H1 (cell line): ENCODE data around the gene THAP9. TPM values are rescaled to one million over a fixed set of nuclear protein-coding genes. Genes with fewer than 3 reads are reported as not detected.

Experiments
- CTCF ChIA-PET: fragments of 300-600 bp; sonication (Branson Sonifier 250); formaldehyde crosslinking; loops from one replicate; lab custom pipeline; 2021; ENCODE audit not compliant: partially characterized antibody; lab: Charles Lee
- POLR2A ChIA-PET: fragments of 300-600 bp; sonication (Branson Sonifier 250); formaldehyde crosslinking; loops from one replicate; lab custom pipeline; 2021; ENCODE audit warnings: inconsistent platforms; ENCODE audit not compliant: partially characterized antibody; lab: Charles Lee
- DNase-seq, 2 experiments: peaks; one replicate each; pipeline versions ENCODE4 v3.0.0 to v3.0.0-alpha.2; 2010 to 2022; ENCODE audit warnings: low spot score in 2 of 2, low read depth in 1 of 2, mixed read lengths in 1 of 2
- FAIRE-seq: peaks from 2 replicates; lab custom pipeline; 2011; peaks lifted over from hg19 to GRCh38; lab: Jason Lieb, UNC
- H2AFZ ChIP-seq: 2 replicates; pipeline ENCODE4 v1.8.1; 2012; ENCODE audit warnings: low read length, inconsistent platforms
- H2AK5ac ChIP-seq: 2 replicates; pipeline ENCODE4 v1.6.1; 2013; ENCODE audit warnings: low read depth, low read length
- H2BK120ac ChIP-seq: replicated peaks from 2 replicates; pipeline ENCODE3; 2013; ENCODE audit warnings: low read depth, low read length, inconsistent platforms
- H2BK12ac ChIP-seq: 2 replicates; pipeline ENCODE4 v1.6.1; 2013; ENCODE audit warnings: low read depth, low read length
- H2BK15ac ChIP-seq: 2 replicates; pipeline ENCODE4 v1.6.1; 2013; ENCODE audit warnings: low read length
- H2BK20ac ChIP-seq: 2 replicates; pipeline ENCODE4 v1.6.1; 2013; ENCODE audit warnings: low read length
- H2BK5ac ChIP-seq: 2 replicates; pipeline ENCODE4 v1.6.1; 2013; ENCODE audit warnings: low read depth, low read length
- H3K14ac ChIP-seq: 2 replicates; pipeline ENCODE4 v1.6.1; 2013; ENCODE audit warnings: inconsistent platforms; ENCODE audit not compliant: insufficient read length
- H3K18ac ChIP-seq: 2 replicates; pipeline ENCODE4 v1.6.1; 2013; ENCODE audit warnings: low read length; ENCODE audit errors: extremely low read depth
- H3K23ac ChIP-seq: 2 replicates; pipeline ENCODE4 v1.6.1; 2013; ENCODE audit warnings: inconsistent platforms; ENCODE audit not compliant: insufficient read length
- H3K23me2 ChIP-seq: 2 replicates; pipeline ENCODE4 v1.6.1; 2013; ENCODE audit warnings: low read depth, low read length
- H3K27ac ChIP-seq: 2 replicates; pipeline ENCODE4 v1.6.1; 2011; ENCODE audit warnings: low read depth, low read length, inconsistent platforms
- H3K27me3 ChIP-seq, 4 experiments: replicated peaks in 1 of 4; 1 replicate in 1 of 4; 2 replicates in 3 of 4; pipeline versions ENCODE4 v1.6.1 to v1.8.1; 2011 to 2013; ENCODE audit warnings: low read length in 3 of 4, mild to moderate bottlenecking in 3 of 4, inconsistent platforms in 2 of 4, mixed read lengths in 2 of 4, moderate library complexity in 1 of 4; ENCODE audit not compliant: control insufficient read depth in 3 of 4, insufficient read depth in 3 of 4; ENCODE audit errors: extremely low read depth in 1 of 4
- H3K36me3 ChIP-seq, 4 experiments: 2 replicates each; pipeline versions ENCODE4 v1.6.1 to v1.8.1; 2011 to 2013; ENCODE audit warnings: mild to moderate bottlenecking in 4 of 4, low read length in 3 of 4, moderate library complexity in 2 of 4, control low read depth in 1 of 4, inconsistent platforms in 1 of 4; ENCODE audit not compliant: insufficient read depth in 4 of 4, control insufficient read depth in 2 of 4
- H3K4ac ChIP-seq: replicated peaks from 2 replicates; pipeline ENCODE3; 2013; ENCODE audit warnings: low read length, low read depth, mixed read lengths, inconsistent platforms; ENCODE audit not compliant: insufficient read length
- H3K4me1 ChIP-seq, 4 experiments: replicated peaks in 1 of 4; 1 replicate in 1 of 4; 2 replicates in 3 of 4; pipeline versions ENCODE4 v1.6.1 to v1.8.1; 2011 to 2013; ENCODE audit warnings: low read length in 3 of 4, inconsistent platforms in 2 of 4, mixed read lengths in 1 of 4; ENCODE audit not compliant: insufficient read depth in 4 of 4, control insufficient read depth in 3 of 4
- H3K4me2 ChIP-seq, 2 experiments: 2 replicates each; pipeline versions ENCODE4 v1.6.1 to v1.8.1; 2011 to 2013; ENCODE audit warnings: low read depth in 2 of 2, low read length in 2 of 2, control low read depth in 1 of 2, inconsistent platforms in 1 of 2, mild to moderate bottlenecking in 1 of 2; ENCODE audit not compliant: insufficient read depth in 1 of 2
- H3K4me3 ChIP-seq, 4 experiments: fragments of 200-600, 300-600 bp in 1 of 4; sonication (generic), shearing (Covaris generic), sonication (Bioruptor Twin) in 1 of 4; 2 replicates each; pipeline versions ENCODE4 v1.5.1 to v1.8.1; 2011 to 2016; ENCODE audit warnings: low read length in 4 of 4, low read depth in 3 of 4, control low read depth in 2 of 4, inconsistent platforms in 2 of 4, mild to moderate bottlenecking in 2 of 4, mixed read lengths in 1 of 4, moderate library complexity in 1 of 4; ENCODE audit not compliant: insufficient read depth in 2 of 4; ENCODE audit errors: extremely low read depth in 1 of 4
- H3K56ac ChIP-seq: replicated peaks from 2 replicates; pipeline ENCODE3; 2013; ENCODE audit warnings: low read depth, mild to moderate bottlenecking, mixed read lengths, low read length, inconsistent platforms; ENCODE audit not compliant: insufficient read length
- H3K79me1 ChIP-seq: 2 replicates; pipeline ENCODE4 v1.6.1; 2013; ENCODE audit warnings: low read depth, low read length, control low read depth
- H3K79me2 ChIP-seq, 2 experiments: 2 replicates each; pipeline versions ENCODE4 v1.6.1 to v1.8.1; 2012 to 2013; ENCODE audit warnings: low read length in 2 of 2, mild to moderate bottlenecking in 2 of 2, inconsistent platforms in 1 of 2; ENCODE audit not compliant: insufficient read depth in 2 of 2, control insufficient read depth in 1 of 2
- H3K9ac ChIP-seq, 4 experiments: replicated peaks in 1 of 4; 1 replicate in 1 of 4; 2 replicates in 3 of 4; pipeline versions ENCODE4 v1.6.1 to v1.8.1; 2011 to 2013; ENCODE audit warnings: low read depth in 3 of 4, low read length in 3 of 4, control low read depth in 2 of 4, mild to moderate bottlenecking in 2 of 4, moderate library complexity in 2 of 4, inconsistent platforms in 1 of 4; ENCODE audit errors: extremely low read depth in 1 of 4
- H3K9me3 ChIP-seq, 2 experiments: 2 replicates each; pipeline versions ENCODE4 v1.6.1 to v1.8.1; 2012 to 2013; ENCODE audit warnings: mild to moderate bottlenecking in 2 of 2, moderate library complexity in 2 of 2, control low read depth in 1 of 2, inconsistent platforms in 1 of 2, low read depth in 1 of 2, low read length in 1 of 2, mixed read lengths in 1 of 2; ENCODE audit not compliant: insufficient read depth in 2 of 2
- H4K20me1 ChIP-seq, 2 experiments: replicated peaks in 1 of 2; 2 replicates each; pipeline versions ENCODE3 to v1.8.1; 2011 to 2013; ENCODE audit warnings: inconsistent platforms in 2 of 2, low read length in 2 of 2, mild to moderate bottlenecking in 1 of 2; ENCODE audit not compliant: insufficient read depth in 2 of 2, control insufficient read depth in 1 of 2
- H4K5ac ChIP-seq: 2 replicates; pipeline ENCODE4 v1.6.1; 2013; ENCODE audit warnings: low read length, low read depth, mixed read lengths, inconsistent platforms; ENCODE audit not compliant: insufficient read length
- H4K8ac ChIP-seq: 2 replicates; pipeline ENCODE4 v1.8.0; 2013; ENCODE audit warnings: mild to moderate bottlenecking, moderate library complexity, low read length, inconsistent platforms; ENCODE audit not compliant: insufficient read depth; ENCODE audit errors: extremely low read depth
- H4K91ac ChIP-seq: replicated peaks from 2 replicates; pipeline ENCODE3; 2013; ENCODE audit warnings: low read length, mixed read lengths, inconsistent platforms; ENCODE audit not compliant: insufficient read length
- ASH2L ChIP-seq: fragments of 200-600, 300-600 bp; sonication (generic); IDR thresholded peaks from one replicate; pipeline ENCODE4 v1.7.1; 2017; ENCODE audit warnings: low read length
- BACH1 ChIP-seq: IDR thresholded peaks from 2 replicates; pipeline ENCODE4 v1.6.1; 2012; ENCODE audit warnings: low read length, improper control_type of control experiment
- CREB1 ChIP-seq: IDR thresholded peaks from 2 replicates; pipeline ENCODE4 v1.6.1; 2012; ENCODE audit warnings: inconsistent platforms
- EP300 ChIP-seq, 2 experiments: IDR thresholded peaks; 1 replicate in 1 of 2; 2 replicates in 1 of 2; pipeline ENCODE4 v1.6.1; 2011 to 2012; ENCODE audit warnings: low read depth in 2 of 2, low read length in 2 of 2, mild to moderate bottlenecking in 2 of 2, borderline replicate concordance in 1 of 2, inconsistent platforms in 1 of 2, moderate library complexity in 1 of 2
- FOSL1 ChIP-seq: IDR thresholded peaks from 2 replicates; pipeline ENCODE4 v1.6.1; 2011; ENCODE audit warnings: mild to moderate bottlenecking, low read depth, low read length, moderate library complexity; ENCODE audit not compliant: insufficient read depth
- GTF2F1 ChIP-seq: IDR thresholded peaks from 2 replicates; pipeline ENCODE4 v1.6.1; 2012; ENCODE audit warnings: low read depth, low read length, improper control_type of control experiment, borderline replicate concordance
- JUN ChIP-seq: IDR thresholded peaks from 2 replicates; pipeline ENCODE4 v1.6.1; 2011; ENCODE audit warnings: low read depth, mild to moderate bottlenecking, improper control_type of control experiment, low read length
- JUND ChIP-seq: IDR thresholded peaks from 2 replicates; pipeline ENCODE4 v1.6.1; 2011; ENCODE audit warnings: mild to moderate bottlenecking, improper control_type of control experiment, low read length
- NRF1 ChIP-seq: IDR thresholded peaks from 2 replicates; pipeline ENCODE4 v1.6.1; 2011; ENCODE audit warnings: mild to moderate bottlenecking, low read depth, low read length, improper control_type of control experiment
- SIX5 ChIP-seq: IDR thresholded peaks from 2 replicates; pipeline ENCODE4 v1.6.1; 2011; ENCODE audit warnings: mild to moderate bottlenecking, low read depth, low read length
- SP1 ChIP-seq: IDR thresholded peaks from 2 replicates; pipeline ENCODE4 v1.6.1; 2011; ENCODE audit warnings: low read depth, low read length
- TBP ChIP-seq: IDR thresholded peaks from 2 replicates; pipeline ENCODE4 v1.6.1; 2011; ENCODE audit warnings: low read depth, low read length, improper control_type of control experiment
- WGBS, 2 experiments: shearing (Covaris generic) in 1 of 2; methylation state at CpG; one replicate each; pipeline versions ENCODE4 v1.1.6 to v1.1.7; 2013 to 2015; ENCODE audit warnings: low lambda C conversion rate in 2 of 2, mixed read lengths in 2 of 2, inconsistent platforms in 1 of 2, low coverage in 1 of 2, missing lambda C conversion rate in 1 of 2; ENCODE audit not compliant: insufficient replicate concordance in 2 of 2, insufficient coverage in 1 of 2, insufficient read length in 1 of 2; ENCODE audit errors: extremely low coverage in 1 of 2, missing lambda C conversion rate in 1 of 2; 5-methylcytosine and 5-hydroxymethylcytosine counted together
- polyA plus RNA-seq, 7 experiments: library from polyadenylated mRNA; depleted of rRNA in 3 of 7; stranded (reverse) in 5 of 7; unstranded in 2 of 7; fragments of >200 nt in 5 of 7; fragments of 200-250 nt in 2 of 7; gene quantifications; 1 replicate in 5 of 7; 2 replicates in 1 of 7; 4 replicates in 1 of 7; pipeline versions ENCODE4 v1.2.1 to v1.2.3, GENCODE V29; 2011 to 2013; ENCODE audit warnings: missing spikeins in 2 of 7, mixed read lengths in 2 of 7
- total RNA-seq: library from RNA; stranded (reverse); fragmentation: NEBNext Ultra II Directional; extraction: Animal tissue kit (Norgen Biotek cat#: 25700); gene quantifications from 2 replicates; pipeline ENCODE4 v1.2.1, GENCODE V29; 2021
- TF ChIP-seq, protein P1 (sequence below), 3 experiments: IDR thresholded peaks; 1 replicate in 2 of 3; 2 replicates in 1 of 3; pipeline versions ENCODE4 v1.5.1 to v1.6.1; 2011; ENCODE audit warnings: low read length in 3 of 3, mild to moderate bottlenecking in 3 of 3, inconsistent platforms in 2 of 3, low read depth in 1 of 3, moderate library complexity in 1 of 3; ENCODE audit not compliant: insufficient read depth in 1 of 3; ENCODE audit errors: control extremely low read depth in 1 of 3

THAP9 gene
- total and polyA plus RNA-seq, 2 of the 8 experiments (the other 6 are each of a cell fraction or from before 2014, with no cell fraction given), result 6.1 to 13.2 TPM

DNA sequence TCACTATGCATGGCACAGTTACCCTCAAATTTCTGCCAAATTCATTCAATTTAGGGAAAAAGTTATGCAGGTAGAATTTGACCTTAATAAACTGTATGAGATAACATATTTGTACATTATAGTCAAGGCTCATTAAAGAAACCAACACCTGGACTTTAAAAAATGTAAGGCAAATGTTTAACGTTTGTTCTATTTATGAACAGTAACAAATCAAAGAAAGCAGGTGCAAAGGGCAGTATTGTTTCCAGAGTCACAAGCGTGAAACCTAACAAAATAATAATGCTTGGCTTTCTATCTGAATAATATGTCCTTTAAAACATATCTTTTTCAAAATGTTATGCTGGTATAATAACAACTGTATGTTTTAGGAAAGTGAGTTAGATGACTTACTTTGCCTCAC lies 68.9 kb downstream of the THAP9 start:
- H4K5ac ChIP-seq, result no peak overlapping the region
- no peak overlapping the region for H4K8ac ChIP-seq
- H3K23me2 ChIP-seq, result no peaks in the 10 kb centered on the region
- H3K18ac ChIP-seq, result no peak overlapping the region
- ChIA-PET POLR2A (no interaction called here), CTCF (no interaction called here)
- peaks cover 0 to 4% (median 0%) of the 10 kb centered on the region in 4 experiments; a peak in 2 of 8 replicates for H3K36me3 ChIP-seq
- no peak overlapping the region for H3K14ac ChIP-seq
- H2BK20ac ChIP-seq, result no peak overlapping the region
- no peak overlapping the region for H3K56ac ChIP-seq
- no peak overlapping the region for H2BK12ac ChIP-seq
- no peak overlapping the region for H3K23ac ChIP-seq
- no peak overlapping the region for H4K91ac ChIP-seq
- DNase-seq (no peak), FAIRE-seq (no peak)
- 83% methylated on average over 2 of the region's 2 CpGs; no CpG with 5 or more reads in 1 of the 2 experiments for WGBS, 2 experiments
- no peak overlapping the region for H2BK120ac ChIP-seq
- H2AK5ac ChIP-seq, result no peak overlapping the region
- H3K4me1 ChIP-seq, result no peaks in the 10 kb centered on the region
- no peak overlapping the region for H3K4me2 ChIP-seq
- no peaks in the 10 kb centered on the region for H3K27me3 ChIP-seq
- no peaks in the 10 kb centered on the region for H3K9me3 ChIP-seq
- no peak overlapping the region for H3K4me3 ChIP-seq
- no peaks in the 10 kb centered on the region for H3K79me2 ChIP-seq
- H3K27ac ChIP-seq, result no peak overlapping the region
- H4K20me1 ChIP-seq, result no peaks in the 10 kb centered on the region
- H2AFZ ChIP-seq, result no peak overlapping the region
- no peak overlapping the region for H2BK5ac ChIP-seq
- H3K4ac ChIP-seq, result no peak overlapping the region
- no peaks in the 10 kb centered on the region for H3K79me1 ChIP-seq
- no peak overlapping the region for H3K9ac ChIP-seq
- no peak overlapping the region for H2BK15ac ChIP-seq
- TF ChIP-seq JUN (no peak), SIX5 (no peak), GTF2F1 (no peak), BACH1 (no peak), CREB1 (no peak), ASH2L (no peak), EP300 (IDR thresholded peaks at IDR 0.05; ENCODE audit: borderline replicate concordance in 1 of 2, low read depth in 2 of 2, low read length in 2 of 2) (no peak), TBP (no peak), NRF1 (no peak), SP1 (no peak), FOSL1 (no peak), JUND (no peak)
- TF ChIP-seq, protein P1, sequence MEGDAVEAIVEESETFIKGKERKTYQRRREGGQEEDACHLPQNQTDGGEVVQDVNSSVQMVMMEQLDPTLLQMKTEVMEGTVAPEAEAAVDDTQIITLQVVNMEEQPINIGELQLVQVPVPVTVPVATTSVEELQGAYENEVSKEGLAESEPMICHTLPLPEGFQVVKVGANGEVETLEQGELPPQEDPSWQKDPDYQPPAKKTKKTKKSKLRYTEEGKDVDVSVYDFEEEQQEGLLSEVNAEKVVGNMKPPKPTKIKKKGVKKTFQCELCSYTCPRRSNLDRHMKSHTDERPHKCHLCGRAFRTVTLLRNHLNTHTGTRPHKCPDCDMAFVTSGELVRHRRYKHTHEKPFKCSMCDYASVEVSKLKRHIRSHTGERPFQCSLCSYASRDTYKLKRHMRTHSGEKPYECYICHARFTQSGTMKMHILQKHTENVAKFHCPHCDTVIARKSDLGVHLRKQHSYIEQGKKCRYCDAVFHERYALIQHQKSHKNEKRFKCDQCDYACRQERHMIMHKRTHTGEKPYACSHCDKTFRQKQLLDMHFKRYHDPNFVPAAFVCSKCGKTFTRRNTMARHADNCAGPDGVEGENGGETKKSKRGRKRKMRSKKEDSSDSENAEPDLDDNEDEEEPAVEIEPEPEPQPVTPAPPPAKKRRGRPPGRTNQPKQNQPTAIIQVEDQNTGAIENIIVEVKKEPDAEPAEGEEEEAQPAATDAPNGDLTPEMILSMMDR (IDR thresholded peaks at IDR 0.05; ENCODE audit: control extremely low read depth in 1 of 3, insufficient read depth in 1 of 3, low read depth in 1 of 3, low read length in 3 of 3), result no peak
